Measurements from ENCODE around the gene UGDH.
"Not testable (repeated sequence)": the region's sequence is repeated elsewhere in the genome, so short reads cannot be mapped to it uniquely, and the experiment has no call there.

The UGDH gene

DNA sequence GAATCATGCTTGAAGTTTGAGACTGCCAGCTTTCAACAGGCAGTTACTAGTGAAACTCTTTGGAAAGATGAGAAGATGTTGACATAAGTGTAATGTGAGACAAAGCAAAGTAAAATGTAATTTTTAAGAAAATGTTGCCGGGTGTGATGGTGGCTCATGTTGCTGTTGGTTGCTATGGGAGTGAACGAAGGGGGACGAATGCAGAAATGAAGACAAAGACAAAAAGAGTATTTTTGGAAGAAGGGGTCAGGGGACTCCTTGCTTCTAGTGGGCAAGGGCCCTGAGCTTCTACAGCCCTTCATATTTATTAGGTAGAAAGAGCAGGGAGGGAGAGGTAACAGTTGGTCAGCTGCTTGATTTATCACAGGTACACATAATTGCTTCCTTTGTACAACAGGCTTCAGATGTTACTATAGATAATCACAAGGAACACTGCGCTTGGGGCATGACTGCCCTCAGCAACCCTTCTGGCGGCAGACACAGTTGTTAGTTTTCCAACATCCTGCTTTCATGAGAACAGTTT lies 11.9 kb upstream of the UGDH start:
- DNase-seq = peak; percentile 38
- Histone ChIP-seq H3K4me3 (ENCODE audit: low read depth, low read length) (no peak overlapping the region), H3K36me3 (replicated peaks) (no peaks in the 10 kb centered on the region), H3K27me3 (replicated peaks) (no peaks in the 10 kb centered on the region), H3K27ac (peak overlapping the region; percentile 74)
- in situ Hi-C loops (cut with HindIII; ENCODE audit: low pct_ligation_motif_present, low sequenced_read_pairs) = no loop called here
- TF ChIP-seq, protein P1, sequence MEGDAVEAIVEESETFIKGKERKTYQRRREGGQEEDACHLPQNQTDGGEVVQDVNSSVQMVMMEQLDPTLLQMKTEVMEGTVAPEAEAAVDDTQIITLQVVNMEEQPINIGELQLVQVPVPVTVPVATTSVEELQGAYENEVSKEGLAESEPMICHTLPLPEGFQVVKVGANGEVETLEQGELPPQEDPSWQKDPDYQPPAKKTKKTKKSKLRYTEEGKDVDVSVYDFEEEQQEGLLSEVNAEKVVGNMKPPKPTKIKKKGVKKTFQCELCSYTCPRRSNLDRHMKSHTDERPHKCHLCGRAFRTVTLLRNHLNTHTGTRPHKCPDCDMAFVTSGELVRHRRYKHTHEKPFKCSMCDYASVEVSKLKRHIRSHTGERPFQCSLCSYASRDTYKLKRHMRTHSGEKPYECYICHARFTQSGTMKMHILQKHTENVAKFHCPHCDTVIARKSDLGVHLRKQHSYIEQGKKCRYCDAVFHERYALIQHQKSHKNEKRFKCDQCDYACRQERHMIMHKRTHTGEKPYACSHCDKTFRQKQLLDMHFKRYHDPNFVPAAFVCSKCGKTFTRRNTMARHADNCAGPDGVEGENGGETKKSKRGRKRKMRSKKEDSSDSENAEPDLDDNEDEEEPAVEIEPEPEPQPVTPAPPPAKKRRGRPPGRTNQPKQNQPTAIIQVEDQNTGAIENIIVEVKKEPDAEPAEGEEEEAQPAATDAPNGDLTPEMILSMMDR (IDR thresholded peaks at IDR 0.05; ENCODE audit: low read depth, low read length, missing control alignments) = no peak

DNA sequence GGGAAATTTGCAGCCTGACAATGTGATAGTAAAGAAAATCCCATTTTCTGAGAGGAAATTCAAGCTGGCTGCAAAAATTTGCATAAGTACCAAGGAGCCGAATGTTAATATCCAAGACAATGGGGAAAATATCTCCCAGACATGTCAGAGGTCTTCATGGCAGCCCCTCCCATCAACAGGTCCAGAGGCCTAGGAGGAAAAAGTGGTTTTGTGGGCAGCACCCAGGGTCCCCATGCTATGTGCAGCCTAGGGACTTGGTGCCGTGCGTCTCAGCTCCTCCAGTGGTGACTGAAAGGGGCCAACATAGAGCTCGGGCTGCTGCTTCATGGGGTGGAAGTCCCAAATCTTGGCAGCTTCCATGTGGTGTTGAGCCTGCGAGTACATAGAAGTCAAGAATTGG lies 6.3 kb upstream of the UGDH start:
- no peaks in the 10 kb centered on the region for H3K36me3 ChIP-seq (replicated peaks)
- H3K27ac ChIP-seq = no peak overlapping the region
- no peaks in the 10 kb centered on the region for H3K27me3 ChIP-seq (replicated peaks)
- TF ChIP-seq, protein P1 (IDR thresholded peaks at IDR 0.05; ENCODE audit: low read depth, low read length, missing control alignments) = no peak
- in situ Hi-C loops (cut with HindIII; ENCODE audit: low pct_ligation_motif_present, low sequenced_read_pairs) = no loop called here
- no peak for DNase-seq
- H3K4me3 ChIP-seq (ENCODE audit: low read depth, low read length) = no peak overlapping the region

DNA sequence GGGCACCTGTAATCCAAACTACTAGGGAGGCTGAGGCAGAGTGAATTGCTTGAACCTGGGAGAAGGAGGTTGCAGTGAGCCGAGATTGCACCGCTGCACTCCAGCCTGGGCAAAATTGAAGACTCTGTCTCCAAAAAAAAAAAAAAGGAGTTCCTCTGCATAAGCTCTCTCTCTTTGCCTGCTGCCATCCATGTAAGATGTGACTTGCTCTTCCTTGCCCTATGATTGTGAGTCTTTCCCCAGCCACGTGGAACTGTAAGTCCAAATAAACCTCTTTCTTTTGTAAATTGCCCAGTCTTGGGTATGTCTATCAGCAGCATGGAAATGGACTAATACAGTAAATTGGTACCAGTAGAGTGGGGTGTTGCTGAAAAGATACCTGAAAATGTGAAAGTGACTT lies 5.0 kb upstream of the UGDH start:
- H3K36me3 ChIP-seq (replicated peaks); in situ Hi-C loops (cut with HindIII; ENCODE audit: low pct_ligation_motif_present, low sequenced_read_pairs); DNase-seq; H3K4me3 ChIP-seq (ENCODE audit: low read depth, low read length); H3K27ac ChIP-seq; H3K27me3 ChIP-seq (replicated peaks): not testable (repeated sequence)

DNA sequence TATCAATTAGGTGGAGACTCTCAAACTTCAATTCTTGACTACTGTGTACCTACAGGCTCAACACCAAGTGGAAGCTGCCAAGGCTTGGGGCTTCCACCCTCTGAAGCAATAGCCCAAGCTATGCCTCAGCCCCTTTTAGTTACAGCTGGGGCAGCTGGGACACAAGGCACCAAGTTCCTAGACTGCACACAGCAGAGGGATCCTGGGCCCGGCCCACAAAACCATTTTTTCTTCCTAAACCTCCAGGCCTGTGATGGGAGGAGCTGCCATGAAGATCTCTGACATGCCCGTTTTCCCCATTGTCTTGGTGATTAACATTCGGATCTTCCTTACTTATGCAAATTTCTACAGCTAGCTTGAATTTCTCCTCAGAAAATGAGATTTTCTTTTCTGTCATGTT lies 3.4 kb upstream of the UGDH start:
- Histone ChIP-seq H3K27me3 (replicated peaks) (no peaks in the 10 kb centered on the region), H3K27ac (no peak overlapping the region), H3K4me3 (ENCODE audit: low read depth, low read length) (no peak overlapping the region), H3K36me3 (replicated peaks) (no peaks in the 10 kb centered on the region)
- in situ Hi-C loops (cut with HindIII; ENCODE audit: low pct_ligation_motif_present, low sequenced_read_pairs) = no loop called here
- DNase-seq = no peak
- TF ChIP-seq, protein P1 (IDR thresholded peaks at IDR 0.05; ENCODE audit: low read depth, low read length, missing control alignments) = no peak

DNA sequence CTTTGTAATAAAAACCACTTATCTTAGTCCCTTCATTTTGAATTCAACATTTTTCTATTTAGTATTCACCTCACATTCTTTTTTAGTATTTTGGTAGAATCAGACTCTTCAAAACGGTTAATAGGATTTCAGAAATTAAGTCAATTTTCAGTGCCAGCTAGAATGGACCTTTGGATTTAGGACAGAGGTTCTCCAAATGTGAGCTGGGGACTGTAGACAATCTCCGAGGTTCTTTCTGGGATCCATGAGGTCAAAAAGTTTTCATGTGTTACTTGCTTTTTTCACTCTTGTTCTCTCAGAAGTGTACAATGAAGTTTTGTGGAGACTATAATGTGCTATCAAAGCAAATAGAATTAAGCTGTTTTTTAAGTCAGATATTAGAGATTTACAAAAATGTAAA lies 2.3 kb upstream of the UGDH start:
- TF ChIP-seq, protein P1 (IDR thresholded peaks at IDR 0.05; ENCODE audit: low read depth, low read length, missing control alignments) = no peak
- Histone ChIP-seq H3K27ac (no peak overlapping the region), H3K4me3 (ENCODE audit: low read depth, low read length) (no peak overlapping the region), H3K27me3 (replicated peaks) (no peaks in the 10 kb centered on the region), H3K36me3 (replicated peaks) (no peaks in the 10 kb centered on the region)
- DNase-seq = no peak
- in situ Hi-C loops (cut with HindIII; ENCODE audit: low pct_ligation_motif_present, low sequenced_read_pairs) = no loop called here

DNA sequence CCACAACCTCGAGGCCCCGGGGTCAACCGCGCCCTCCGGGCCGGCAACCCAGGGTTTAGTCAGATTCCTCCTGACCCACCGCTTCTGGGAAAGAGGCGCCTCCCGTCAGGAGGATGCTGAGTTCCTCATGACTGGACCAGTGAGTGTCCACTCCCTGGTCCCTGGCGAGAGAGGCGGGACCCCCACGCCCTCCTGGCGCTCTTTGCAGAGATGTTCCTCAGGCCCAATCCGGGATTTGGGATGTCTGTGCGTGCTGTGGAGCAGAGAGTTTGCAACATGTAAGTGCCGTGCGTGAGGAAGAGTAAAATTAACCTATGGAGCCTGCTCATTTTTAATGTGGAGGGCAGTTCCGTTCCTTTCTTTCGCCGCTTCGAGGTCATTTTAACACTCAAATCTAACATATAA lies 824 bp upstream of the UGDH start:
- H3K4me3 ChIP-seq (ENCODE audit: low read depth, low read length) = peak overlapping the region; percentile 91
- no peaks in the 10 kb centered on the region for H3K36me3 ChIP-seq (replicated peaks)
- TF ChIP-seq, protein P1 (IDR thresholded peaks at IDR 0.05; ENCODE audit: low read depth, low read length, missing control alignments) = no peak
- in situ Hi-C loops (cut with HindIII; ENCODE audit: low pct_ligation_motif_present, low sequenced_read_pairs) = no loop called here
- DNase-seq = peak; percentile 76
- H3K27ac ChIP-seq = peak overlapping the region; percentile 95
- H3K27me3 ChIP-seq (replicated peaks) = no peaks in the 10 kb centered on the region
